Trophoblast cell (in vitro differentiated cells and primary cell): ENCODE measurements around the gene UBE2J2.
A peak's percentile ranks its signal among the peaks of the same experiment; 100 is the strongest.

Experiments
- DNase-seq, 2 donors: peaks; one replicate each; pipeline ENCODE4 v3.0.0-alpha.2; 2016
- H2AFZ ChIP-seq: 2 replicates; pipeline ENCODE4 v1.6.1; 2013; ENCODE audit warnings: low read length, moderate library complexity, mild to moderate bottlenecking; ENCODE audit not compliant: insufficient read depth, poor library complexity
- H2AK5ac ChIP-seq: 2 replicates; pipeline ENCODE4 v1.6.1; 2013; ENCODE audit warnings: mild to moderate bottlenecking, low read length
- H2BK120ac ChIP-seq: 2 replicates; pipeline ENCODE4 v1.6.1; 2013; ENCODE audit warnings: low read length, mild to moderate bottlenecking, moderate library complexity; ENCODE audit not compliant: insufficient read depth, poor library complexity
- H2BK12ac ChIP-seq: 2 replicates; pipeline ENCODE4 v1.6.1; 2013; ENCODE audit warnings: mild to moderate bottlenecking, low read length, moderate library complexity
- H2BK5ac ChIP-seq: 2 replicates; pipeline ENCODE4 v1.6.1; 2013; ENCODE audit warnings: low read length, low read depth, moderate library complexity, mild to moderate bottlenecking; ENCODE audit not compliant: poor library complexity
- H3K14ac ChIP-seq: 2 replicates; pipeline ENCODE4 v1.6.1; 2013; ENCODE audit warnings: mild to moderate bottlenecking, low read length
- H3K18ac ChIP-seq: 2 replicates; pipeline ENCODE4 v1.6.1; 2013; ENCODE audit warnings: mild to moderate bottlenecking, low read length
- H3K23ac ChIP-seq: 2 replicates; pipeline ENCODE4 v1.6.1; 2013; ENCODE audit warnings: low read length
- H3K27ac ChIP-seq: 2 replicates; pipeline ENCODE4 v1.5.1; 2013; ENCODE audit warnings: low read depth, mild to moderate bottlenecking, inconsistent platforms, low read length, moderate library complexity
- H3K27me3 ChIP-seq: 2 replicates; pipeline ENCODE4 v1.6.1; 2013; ENCODE audit warnings: inconsistent platforms, mild to moderate bottlenecking, low read length, moderate library complexity; ENCODE audit not compliant: insufficient read depth
- H3K36me3 ChIP-seq, 2 experiments: 1 replicate in 1 of 2; 2 replicates in 1 of 2; pipeline ENCODE4 v1.6.1; 2013; ENCODE audit warnings: low read length in 2 of 2, mild to moderate bottlenecking in 2 of 2, moderate library complexity in 1 of 2; ENCODE audit not compliant: insufficient read depth in 2 of 2, control insufficient read depth in 1 of 2
- H3K4ac ChIP-seq: 2 replicates; pipeline ENCODE4 v1.6.1; 2013; ENCODE audit warnings: low read depth, mild to moderate bottlenecking, low read length, moderate library complexity
- H3K4me1 ChIP-seq, 2 experiments: 1 replicate in 1 of 2; 2 replicates in 1 of 2; pipeline ENCODE4 v1.6.1; 2013; ENCODE audit warnings: low read length in 2 of 2, mild to moderate bottlenecking in 2 of 2, moderate library complexity in 1 of 2; ENCODE audit not compliant: insufficient read depth in 2 of 2, control insufficient read depth in 1 of 2
- H3K4me2 ChIP-seq: 2 replicates; pipeline ENCODE4 v1.6.1; 2013; ENCODE audit warnings: inconsistent platforms, mild to moderate bottlenecking, low read length, moderate library complexity
- H3K4me3 ChIP-seq: 2 replicates; pipeline ENCODE4 v1.5.1; 2013; ENCODE audit warnings: mild to moderate bottlenecking, low read depth, low read length, inconsistent platforms
- H3K79me1 ChIP-seq: one replicate; pipeline ENCODE4 v1.6.1; 2013; ENCODE audit warnings: low read length
- H3K79me2 ChIP-seq: 2 replicates; pipeline ENCODE4 v1.6.1; 2013; ENCODE audit warnings: low read length, mild to moderate bottlenecking; ENCODE audit not compliant: control insufficient read depth, insufficient read depth, poor library complexity
- H3K9ac ChIP-seq: 2 replicates; pipeline ENCODE4 v1.6.1; 2013; ENCODE audit warnings: mild to moderate bottlenecking, low read length
- H3K9me3 ChIP-seq: 2 replicates; pipeline ENCODE4 v1.6.1; 2013; ENCODE audit warnings: low read depth, mild to moderate bottlenecking, control low read depth, inconsistent platforms, low read length; ENCODE audit not compliant: insufficient read depth
- H4K12ac ChIP-seq: 2 replicates; pipeline ENCODE4 v1.6.1; 2013; ENCODE audit warnings: low read depth, mild to moderate bottlenecking, low read length, moderate library complexity
- H4K8ac ChIP-seq: 2 replicates; pipeline ENCODE4 v1.6.1; 2013; ENCODE audit warnings: low read depth, mild to moderate bottlenecking, low read length, moderate library complexity
- H4K91ac ChIP-seq: one replicate; pipeline ENCODE4 v1.6.1; 2013; ENCODE audit warnings: low read depth, mild to moderate bottlenecking, low read length, moderate library complexity
- WGBS: extraction: QIAGEN DNeasy Blood & Tissue Kit; methylation state at CpG from one replicate; pipeline ENCODE4 v1.1.7; 2013; ENCODE audit warnings: missing lambda C conversion rate; ENCODE audit not compliant: insufficient read length, insufficient coverage; ENCODE audit errors: extremely low coverage; 5-methylcytosine and 5-hydroxymethylcytosine counted together

Gene UBE2J2

GRCh38 chr1:1320666-1321448 lies 47.2 kb upstream of the UBE2J2 start:
- DNase-seq: no peak
- Histone ChIP-seq H3K4me2 (no peak overlapping the region), H2BK120ac (no peak overlapping the region), H2AFZ (no peak overlapping the region), H3K36me3 (peaks cover 35 to 36% of the 10 kb centered on the region in 2 experiments), H3K9me3 (peaks cover 3% of the 10 kb centered on the region), H2BK12ac (no peak overlapping the region), H3K79me2 (peaks cover 26% of the 10 kb centered on the region), H3K4me3 (no peak overlapping the region), H4K12ac (no peak overlapping the region), H4K8ac (no peak overlapping the region), H3K14ac (no peak overlapping the region), H3K18ac (no peak overlapping the region), H3K4ac (peak overlapping the region; percentile 43), H4K91ac (no peak overlapping the region), H3K23ac (no peak overlapping the region), H3K27me3 (no peaks in the 10 kb centered on the region), H3K4me1 (peaks cover 12 to 14% of the 10 kb centered on the region in 2 experiments), H2BK5ac (no peak overlapping the region), H2AK5ac (no peak overlapping the region), H3K27ac (no peak overlapping the region), H3K9ac (no peak overlapping the region), H3K79me1 (peaks cover 9% of the 10 kb centered on the region)
- WGBS: no CpG with 5 or more reads among the region's 23 CpGs

GRCh38 chr1:1319646-1319941 lies 45.9 kb upstream of the UBE2J2 start:
- Histone ChIP-seq H3K18ac (no peak overlapping the region), H3K27ac (no peak overlapping the region), H4K8ac (no peak overlapping the region), H3K79me1 (peaks cover 4% of the 10 kb centered on the region), H3K4ac (no peak overlapping the region), H2AK5ac (no peak overlapping the region), H3K27me3 (no peaks in the 10 kb centered on the region), H3K9ac (no peak overlapping the region), H3K4me3 (no peak overlapping the region), H3K23ac (no peak overlapping the region), H2BK5ac (no peak overlapping the region), H2BK120ac (no peak overlapping the region), H2BK12ac (no peak overlapping the region), H3K4me2 (no peak overlapping the region), H3K36me3 (peaks cover 44 to 45% of the 10 kb centered on the region in 2 experiments), H3K9me3 (no peaks in the 10 kb centered on the region), H4K91ac (no peak overlapping the region), H3K79me2 (peaks cover 17% of the 10 kb centered on the region), H4K12ac (no peak overlapping the region), H3K14ac (no peak overlapping the region), H3K4me1 (peaks cover 2 to 6% of the 10 kb centered on the region in 2 experiments), H2AFZ (no peak overlapping the region)
- no CpG with 5 or more reads among the region's 13 CpGs for WGBS
- no peak for DNase-seq

GRCh38 chr1:1318777-1319645 lies 45.4 kb upstream of the UBE2J2 start:
- Histone ChIP-seq H3K4me3 (no peak overlapping the region), H3K27me3 (no peaks in the 10 kb centered on the region), H3K23ac (no peak overlapping the region), H3K18ac (no peak overlapping the region), H3K4me1 (peaks cover 2 to 6% of the 10 kb centered on the region in 2 experiments), H4K12ac (no peak overlapping the region), H2BK5ac (no peak overlapping the region), H3K14ac (no peak overlapping the region), H3K4ac (no peak overlapping the region), H3K9ac (no peak overlapping the region), H3K27ac (no peak overlapping the region), H4K8ac (no peak overlapping the region), H2BK120ac (no peak overlapping the region), H4K91ac (no peak overlapping the region), H2BK12ac (no peak overlapping the region), H2AK5ac (no peak overlapping the region), H3K4me2 (no peak overlapping the region), H3K36me3 (peaks cover 50% of the 10 kb centered on the region in 2 experiments), H2AFZ (no peak overlapping the region), H3K9me3 (no peaks in the 10 kb centered on the region), H3K79me2 (peaks cover 13% of the 10 kb centered on the region), H3K79me1 (no peaks in the 10 kb centered on the region)
- WGBS: no CpG with 5 or more reads among the region's 36 CpGs
- DNase-seq: no peak

GRCh38 chr1:1318131-1318652 lies 44.5 kb upstream of the UBE2J2 start:
- Histone ChIP-seq H3K27me3 (no peaks in the 10 kb centered on the region), H3K18ac (no peak overlapping the region), H3K36me3 (peaks cover 58 to 59% of the 10 kb centered on the region in 2 experiments), H3K9ac (no peak overlapping the region), H4K8ac (no peak overlapping the region), H2AFZ (no peak overlapping the region), H2BK5ac (no peak overlapping the region), H4K91ac (no peak overlapping the region), H4K12ac (no peak overlapping the region), H3K4me3 (no peak overlapping the region), H3K79me2 (peaks cover 10% of the 10 kb centered on the region), H3K4me1 (peaks cover 0 to 4% of the 10 kb centered on the region in 2 experiments), H3K27ac (no peak overlapping the region), H3K79me1 (no peaks in the 10 kb centered on the region), H2BK12ac (no peak overlapping the region), H3K4me2 (no peak overlapping the region), H3K4ac (no peak overlapping the region), H3K14ac (no peak overlapping the region), H3K23ac (no peak overlapping the region), H2BK120ac (no peak overlapping the region), H2AK5ac (no peak overlapping the region), H3K9me3 (no peaks in the 10 kb centered on the region)
- no CpG with 5 or more reads among the region's 9 CpGs for WGBS
- peak; percentile 62 to 74 for DNase-seq
